HG03060 (cell line): ENCODE measurements around the gene SMYD2.

ENCODE experiments used
- ATAC-seq: cut with Tn5 transposase; IDR thresholded peaks from one replicate; pipeline ENCODE4 v1.9.1; 2021; ENCODE audit warnings: low read depth, moderate number of reproducible peaks; ENCODE audit not compliant: unreplicated experiment

Gene SMYD2

DNA sequence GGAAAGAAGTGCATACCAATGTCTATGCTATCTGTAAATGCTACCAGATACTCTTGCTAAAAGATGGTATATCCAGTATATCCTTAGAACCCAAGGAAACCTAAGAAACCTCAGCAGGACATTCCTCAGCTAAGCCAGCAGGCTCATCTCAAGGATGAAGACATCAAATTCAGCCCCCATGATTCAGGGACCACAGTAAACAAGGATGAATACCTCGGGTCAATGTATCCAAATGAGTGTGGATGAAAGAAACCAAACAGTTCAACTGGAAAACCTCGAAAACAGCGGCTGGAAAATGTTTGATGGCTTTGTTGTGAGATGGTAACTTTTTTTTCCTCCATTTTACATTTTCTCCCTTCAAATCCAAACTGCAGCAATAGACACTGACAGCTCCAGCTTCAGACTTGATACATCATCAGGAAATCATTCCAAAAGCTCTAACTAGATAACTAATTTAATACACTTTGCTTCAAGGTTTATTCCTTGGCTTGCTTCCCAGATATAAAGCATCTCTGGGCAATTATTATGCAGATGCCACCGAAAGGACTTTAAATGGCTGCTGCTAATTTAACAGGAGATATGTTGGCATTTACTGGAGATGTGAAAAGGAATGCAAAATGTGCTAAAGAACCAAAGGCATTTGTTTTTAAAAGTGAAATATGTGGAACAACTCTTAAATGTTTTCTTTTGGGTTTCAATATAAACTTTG, 73.6 kb downstream of the SMYD2 start:
- ATAC-seq = no peak

DNA sequence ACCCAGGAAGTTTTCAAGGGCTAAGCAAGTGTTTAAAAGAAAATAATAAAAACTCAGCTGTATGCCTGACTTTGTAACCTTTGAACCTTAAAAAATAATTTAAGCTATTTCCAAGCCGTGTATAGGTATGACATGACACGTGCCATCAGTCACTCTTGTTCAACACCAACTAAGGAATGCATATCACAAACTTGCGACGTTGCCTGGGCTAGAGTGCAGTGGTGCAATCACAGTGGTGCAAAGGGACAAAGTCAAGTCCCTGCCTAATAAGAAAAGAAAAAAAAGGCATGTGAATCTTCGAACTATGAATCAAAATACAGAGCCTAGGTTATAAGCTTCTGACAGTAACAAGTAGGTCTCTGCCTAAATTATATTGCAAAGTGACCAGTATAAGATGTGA, 79.2 kb downstream of the SMYD2 start:
- ATAC-seq = no peak

DNA sequence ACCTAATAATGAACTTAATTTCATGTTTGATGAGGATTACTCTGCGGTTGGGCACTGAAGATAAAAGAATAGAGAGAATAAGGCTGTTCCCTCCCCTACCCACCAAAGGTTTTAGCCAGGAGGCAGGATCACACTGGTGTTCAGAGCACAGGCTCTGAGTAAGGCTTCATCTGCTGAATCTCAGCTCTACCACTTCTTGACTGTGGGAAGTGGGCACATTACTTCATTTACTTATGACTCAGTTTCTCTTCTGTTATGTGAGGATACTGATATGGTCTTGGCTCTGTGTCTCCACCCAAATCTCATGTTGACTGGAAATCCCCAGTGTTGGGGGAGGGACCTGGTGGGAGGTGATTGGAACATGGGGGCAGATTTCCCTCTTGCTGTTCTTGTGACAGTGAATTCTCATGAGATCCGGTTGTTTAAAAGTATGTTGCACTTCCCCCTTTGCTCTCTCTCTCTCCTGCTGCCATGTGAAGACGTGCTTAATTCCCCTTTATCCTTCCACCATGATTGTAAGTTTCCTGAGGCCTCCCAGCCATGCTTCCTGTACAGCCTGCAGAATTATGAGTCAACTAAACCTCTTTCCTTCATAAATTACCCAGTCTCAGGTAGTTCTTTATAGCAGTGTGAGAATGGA, 79.7 kb downstream of the SMYD2 start:
- no peak for ATAC-seq

DNA sequence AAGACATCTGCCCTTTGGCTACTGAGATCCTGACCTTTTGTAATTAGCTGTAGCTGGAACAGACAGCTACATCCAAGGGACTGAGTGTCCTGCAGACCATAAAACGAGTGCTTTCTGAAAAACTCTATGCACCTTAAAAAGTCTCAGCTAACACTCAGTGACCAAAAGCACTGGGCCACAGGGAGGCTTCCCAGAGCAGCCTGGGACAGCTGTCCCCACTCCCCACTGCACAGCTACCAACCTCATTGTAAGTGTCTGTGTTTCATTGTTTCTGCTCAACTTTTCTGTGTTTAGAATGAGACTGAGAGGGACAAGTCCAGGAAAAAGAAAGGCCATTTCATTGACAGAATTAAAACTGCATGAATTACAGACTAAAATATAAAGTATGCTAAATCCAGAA, 80.7 kb downstream of the SMYD2 start:
- no peak for ATAC-seq

DNA sequence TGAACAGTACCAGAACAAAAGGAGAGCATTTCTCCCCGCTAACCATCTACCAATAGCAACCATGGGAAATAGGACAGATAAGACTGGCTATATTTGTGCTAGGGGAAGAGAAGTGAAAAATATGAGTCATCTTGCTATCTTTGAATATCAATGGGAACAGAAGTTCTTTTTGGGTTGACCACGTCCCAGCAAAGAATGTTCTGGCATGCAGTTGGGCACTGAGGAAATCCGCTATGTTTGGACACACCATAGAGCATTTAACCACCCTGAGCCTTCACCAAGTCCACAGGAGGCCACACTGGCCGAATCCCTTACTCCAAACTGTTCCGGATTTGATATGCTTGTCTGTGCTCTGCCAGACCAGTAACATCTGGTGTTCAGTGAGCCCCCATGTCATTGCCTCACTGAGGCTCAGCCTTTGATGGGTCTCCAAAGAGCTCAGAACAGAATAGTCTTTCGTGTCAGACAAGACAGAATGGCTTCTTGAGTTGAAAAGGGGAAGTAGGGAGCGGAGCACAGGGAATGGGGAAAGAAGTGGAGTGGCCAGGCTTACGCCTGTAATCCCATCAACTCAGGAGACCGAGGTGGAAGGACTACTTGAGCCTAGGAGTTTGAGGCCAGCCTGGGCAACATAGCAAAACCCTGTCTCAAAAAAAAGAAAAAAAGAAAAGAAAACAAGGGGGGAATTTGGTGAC, 81.4 kb downstream of the SMYD2 start:
- ATAC-seq = no peak

DNA sequence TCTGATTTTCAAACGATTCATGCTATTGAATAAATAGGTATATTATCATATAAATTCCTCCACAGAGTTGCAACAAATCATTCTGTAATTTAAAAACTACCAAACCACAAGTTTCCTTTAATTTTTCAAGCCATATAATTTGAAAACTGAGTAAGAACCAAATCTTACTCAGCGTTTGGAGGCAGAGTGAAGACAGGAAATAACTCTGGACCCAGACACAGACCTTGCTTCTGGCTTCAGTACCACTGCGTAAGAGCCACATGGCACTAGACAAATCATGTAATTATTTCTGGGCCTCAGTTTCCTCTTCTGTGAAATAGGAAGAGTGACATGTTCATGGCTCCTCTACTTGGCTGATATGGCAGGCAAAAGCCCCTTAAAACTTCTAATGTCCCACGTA, 82.4 kb downstream of the SMYD2 start:
- no peak for ATAC-seq

DNA sequence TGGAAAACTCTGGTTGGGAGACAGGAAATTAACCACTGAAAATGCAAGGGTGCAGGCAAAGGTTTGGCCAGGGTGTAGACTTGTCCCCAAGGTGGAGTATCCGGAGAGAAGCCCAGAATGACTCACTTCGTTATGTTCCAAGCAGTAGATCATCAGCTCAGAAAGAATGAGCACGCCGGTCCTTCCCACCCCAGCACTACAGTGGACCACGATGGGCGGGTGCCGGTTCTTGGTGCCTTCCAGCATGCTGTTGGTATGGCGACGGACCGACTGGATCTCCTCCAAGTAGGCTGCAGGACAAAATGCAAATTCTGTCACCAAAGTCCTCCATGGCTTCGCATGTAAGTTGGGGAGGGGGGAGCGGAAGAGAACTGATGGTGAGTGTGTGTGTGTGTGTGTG, 83.4 kb downstream of the SMYD2 start:
- no peak for ATAC-seq

DNA sequence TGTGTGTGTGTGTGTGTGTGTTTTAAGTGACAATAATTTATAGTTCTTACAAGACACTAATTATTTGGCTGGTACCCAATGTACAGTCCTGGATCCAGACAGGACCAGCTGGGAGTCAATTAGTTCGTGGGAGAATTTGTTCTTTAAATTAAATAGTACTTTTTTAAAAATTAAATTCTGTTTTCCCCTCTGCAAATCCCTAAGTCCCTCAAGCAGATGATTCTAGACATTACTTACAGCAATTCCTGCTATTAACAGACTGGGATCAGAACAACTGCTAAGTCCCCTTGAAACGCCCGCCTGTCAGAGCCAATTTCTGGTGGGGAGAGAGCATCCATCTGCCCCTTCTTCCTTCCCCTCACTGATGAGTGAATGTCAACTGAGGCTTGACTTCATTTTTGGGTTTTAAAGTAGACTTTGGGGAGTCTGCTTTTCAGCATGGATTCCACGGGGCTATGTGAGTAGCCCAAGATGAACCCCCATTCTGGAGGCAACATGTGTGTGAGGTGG, 83.9 kb downstream of the SMYD2 start:
- no peak for ATAC-seq

DNA sequence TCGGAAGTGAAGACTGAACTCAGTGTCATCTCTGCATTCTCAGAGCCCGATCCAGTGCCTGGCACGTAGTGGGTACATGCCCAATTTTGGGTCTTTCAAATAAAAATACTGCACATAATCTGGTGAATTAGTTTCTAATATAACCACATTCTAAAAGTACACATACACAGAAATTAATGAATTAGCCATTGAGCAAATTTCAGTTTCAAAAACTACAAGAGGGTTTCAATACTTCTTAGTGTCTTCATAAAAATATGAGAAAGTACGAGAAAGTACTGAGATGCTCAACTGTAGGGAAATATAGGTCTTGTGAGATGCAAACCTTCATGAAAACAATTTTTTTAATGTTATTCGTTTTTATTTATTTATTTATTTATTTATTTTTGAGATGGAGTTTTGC, 86.9 kb downstream of the SMYD2 start:
- ATAC-seq = no peak

DNA sequence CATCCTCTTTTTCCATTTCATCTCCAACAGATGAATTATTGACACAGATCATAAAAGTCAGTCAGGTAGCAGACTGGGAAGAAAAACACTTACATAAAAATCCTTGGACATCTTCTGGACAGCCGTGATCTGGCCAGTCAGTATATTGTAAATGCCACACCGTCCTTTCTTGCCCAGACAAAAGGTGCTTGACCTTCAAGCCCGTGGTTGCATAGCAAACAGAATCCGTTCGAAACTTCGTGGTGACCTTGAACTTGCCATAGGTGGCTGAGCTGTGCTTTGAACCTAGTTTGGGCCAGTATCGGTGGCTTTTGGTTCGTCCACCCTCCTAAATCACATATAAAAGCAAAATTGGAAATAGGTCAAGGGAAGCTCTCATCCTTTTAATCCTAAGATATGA, 88.4 kb downstream of the SMYD2 start:
- ATAC-seq = no peak

DNA sequence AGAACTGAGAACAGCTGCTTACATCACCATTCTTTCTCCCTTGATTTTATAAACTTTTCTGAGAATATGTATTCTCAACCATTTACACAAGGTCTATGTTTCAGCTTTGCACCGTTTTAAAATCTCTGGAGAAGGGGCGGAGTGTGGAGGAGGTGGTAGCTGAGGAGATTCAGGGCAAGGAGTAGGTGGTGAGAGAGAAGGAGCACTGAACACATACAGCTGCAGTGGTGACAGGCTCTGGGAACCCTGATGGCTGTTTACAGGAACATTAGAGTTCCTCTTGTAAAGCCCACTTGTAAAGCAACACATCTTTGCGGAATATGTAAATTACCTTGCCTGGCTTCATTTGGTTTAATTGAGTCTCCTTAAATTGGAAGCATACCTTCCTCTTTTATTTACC, 89.7 kb downstream of the SMYD2 start:
- ATAC-seq = no peak

DNA sequence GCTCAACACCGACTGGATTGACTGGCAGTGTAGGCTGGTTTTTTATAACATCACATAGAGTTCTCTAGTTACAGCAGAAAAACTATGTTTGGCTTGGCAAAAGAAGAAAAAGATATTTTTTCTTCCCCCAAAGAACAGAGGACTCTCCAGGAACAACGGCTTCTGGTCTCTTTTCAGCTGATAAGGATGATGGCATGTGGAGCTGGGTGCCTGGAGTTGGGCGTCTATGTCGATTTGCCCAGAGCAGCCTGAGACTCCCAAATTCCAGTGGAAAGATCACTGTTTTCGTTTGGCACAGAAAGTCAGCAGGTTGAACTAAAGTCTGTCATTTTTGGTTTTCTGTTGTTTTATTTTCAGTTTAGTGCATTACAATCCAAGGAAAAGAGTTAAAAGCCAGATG, 91.1 kb downstream of the SMYD2 start:
- no peak for ATAC-seq

DNA sequence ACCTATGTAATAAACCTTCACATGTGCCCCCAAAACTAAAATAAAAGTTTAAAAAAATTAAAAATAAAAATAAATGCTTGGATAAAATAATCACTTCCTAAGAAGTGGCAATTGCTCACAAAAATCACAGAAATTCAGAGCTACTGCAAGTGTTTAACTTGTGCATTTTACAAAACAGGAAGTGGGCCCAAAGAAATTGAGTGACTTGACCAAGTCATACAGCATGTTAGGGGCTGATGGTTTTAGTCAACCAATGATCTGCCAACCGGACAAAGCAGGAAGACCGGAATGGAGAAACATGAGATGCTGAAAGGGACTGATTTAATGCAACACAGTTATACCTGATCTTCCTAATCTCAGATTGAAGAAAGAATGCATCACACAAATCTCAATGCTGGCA, 96.5 kb downstream of the SMYD2 start:
- ATAC-seq = no peak

DNA sequence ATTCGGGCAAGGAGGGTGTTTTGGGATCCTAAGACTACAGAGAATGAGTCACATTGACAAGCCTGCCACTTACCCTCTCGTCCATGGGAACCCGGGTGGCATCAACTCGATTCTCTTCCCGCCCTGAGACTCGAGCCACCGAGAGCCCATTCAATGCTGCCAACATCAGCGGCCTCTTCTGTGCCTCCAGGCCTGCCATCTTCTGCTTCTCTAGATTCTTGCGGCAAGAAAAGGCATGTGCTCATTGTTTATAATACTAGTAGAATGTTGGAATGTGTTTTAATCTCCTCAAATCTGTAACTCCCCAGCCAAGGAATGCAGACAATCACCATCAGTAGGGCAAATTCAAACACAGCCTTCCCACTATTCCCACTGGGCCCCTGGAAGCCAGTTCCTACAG, 96.9 kb downstream of the SMYD2 start:
- no peak for ATAC-seq

DNA sequence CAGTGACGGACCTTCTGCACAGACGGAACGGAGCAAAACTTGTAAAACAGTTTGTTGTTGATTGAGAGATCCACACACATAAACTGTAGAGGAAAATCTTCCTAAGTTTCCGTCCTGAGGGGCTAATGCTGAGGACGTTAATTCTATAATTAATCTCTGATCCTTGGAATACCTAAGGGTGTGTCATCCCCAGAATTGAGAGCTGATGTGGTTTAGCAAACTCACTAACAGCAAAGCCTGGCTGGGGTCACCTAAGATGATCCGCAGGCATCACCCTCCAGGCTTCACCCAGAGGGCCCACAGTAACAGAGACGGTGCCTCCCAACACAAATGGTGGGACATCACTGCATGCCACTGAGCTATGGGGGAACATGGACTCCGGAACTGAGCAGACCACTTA, 97.5 kb downstream of the SMYD2 start:
- ATAC-seq = no peak

DNA sequence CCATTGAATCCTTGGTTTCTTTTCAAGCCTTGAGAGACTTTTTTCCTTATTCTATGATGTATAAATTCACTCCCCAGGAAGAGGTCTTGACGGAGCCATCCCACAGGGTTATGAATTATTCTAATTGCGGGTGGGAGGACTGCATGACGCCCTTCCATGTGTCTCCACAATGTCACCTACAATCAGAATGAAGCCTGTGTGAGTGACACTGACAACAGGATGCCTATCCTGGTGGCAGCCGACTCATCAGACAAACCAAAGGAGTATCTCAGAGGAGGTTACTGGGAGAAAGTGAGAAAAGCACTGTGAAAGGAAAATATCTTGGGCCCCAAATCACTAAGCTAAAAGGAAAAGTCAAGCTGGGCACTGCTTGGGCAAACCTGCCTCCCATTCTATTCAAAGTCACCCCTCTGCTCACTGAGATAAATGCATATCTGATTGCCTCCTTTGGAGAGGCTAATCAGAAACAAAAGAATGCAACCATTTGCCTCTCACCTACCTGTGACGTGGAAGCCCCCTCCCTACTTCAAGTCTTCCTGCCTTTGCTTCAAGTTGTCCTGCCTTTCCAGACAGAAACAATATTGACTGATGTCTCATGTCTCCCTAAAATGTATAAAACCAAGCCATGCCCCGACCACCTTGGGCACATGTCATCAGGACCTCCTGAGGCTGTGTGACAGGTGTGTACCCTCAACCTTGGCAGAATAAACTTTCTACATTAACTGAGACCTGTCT, 98.4 kb downstream of the SMYD2 start:
- ATAC-seq = no peak

DNA sequence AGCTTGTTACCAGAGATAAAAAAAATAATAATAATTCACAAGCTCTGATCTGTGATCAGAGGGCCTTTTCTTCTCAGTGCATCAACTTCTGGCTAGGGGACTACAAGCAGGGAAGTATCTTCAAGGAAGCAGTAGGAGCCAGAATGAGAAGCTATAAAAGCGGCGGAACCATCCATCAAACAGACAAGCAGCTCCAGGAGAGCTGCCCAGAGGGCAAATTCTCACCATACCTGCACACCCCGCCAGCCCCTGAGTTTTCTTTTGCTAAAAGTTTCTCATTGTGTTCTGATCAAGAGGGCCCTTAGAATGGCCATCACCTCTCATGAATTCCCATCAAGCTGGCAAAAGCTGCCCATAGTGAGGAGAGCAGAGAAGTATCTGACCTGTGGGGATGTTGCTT, 99.4 kb downstream of the SMYD2 start:
- no peak for ATAC-seq

DNA sequence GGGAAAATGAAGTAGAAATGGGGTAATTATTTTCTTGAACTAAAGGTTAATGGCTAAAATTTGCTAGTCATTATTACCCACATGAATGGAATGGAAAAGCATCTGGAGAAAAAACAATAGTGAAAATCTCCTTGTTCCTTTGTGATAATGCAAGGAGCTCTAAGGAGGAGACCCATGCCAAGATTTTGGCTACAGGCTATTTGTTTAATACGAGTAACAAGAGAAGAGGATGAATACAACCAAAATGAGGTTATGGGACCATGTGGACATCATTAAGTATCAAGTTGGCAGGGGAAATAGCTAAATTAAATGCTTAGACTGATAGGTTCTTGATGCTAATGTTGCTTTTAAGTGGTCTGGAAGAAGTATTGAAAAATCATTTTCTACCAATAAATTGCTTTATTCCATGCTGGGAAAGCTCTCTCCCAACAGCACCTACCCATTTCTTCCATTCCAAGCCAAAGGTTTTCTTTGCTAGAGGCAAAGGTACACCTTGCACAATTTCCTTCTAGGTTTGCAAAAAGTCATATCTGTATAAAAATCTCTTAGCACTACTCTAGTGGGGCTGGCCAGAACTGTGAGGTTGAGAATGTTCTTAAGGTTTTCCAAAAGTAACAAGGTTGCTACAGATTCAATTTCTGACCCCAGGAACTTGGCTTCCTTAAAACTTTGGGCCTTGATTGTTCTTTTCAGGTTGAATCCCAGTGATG, 100.2 kb downstream of the SMYD2 start:
- no peak for ATAC-seq

DNA sequence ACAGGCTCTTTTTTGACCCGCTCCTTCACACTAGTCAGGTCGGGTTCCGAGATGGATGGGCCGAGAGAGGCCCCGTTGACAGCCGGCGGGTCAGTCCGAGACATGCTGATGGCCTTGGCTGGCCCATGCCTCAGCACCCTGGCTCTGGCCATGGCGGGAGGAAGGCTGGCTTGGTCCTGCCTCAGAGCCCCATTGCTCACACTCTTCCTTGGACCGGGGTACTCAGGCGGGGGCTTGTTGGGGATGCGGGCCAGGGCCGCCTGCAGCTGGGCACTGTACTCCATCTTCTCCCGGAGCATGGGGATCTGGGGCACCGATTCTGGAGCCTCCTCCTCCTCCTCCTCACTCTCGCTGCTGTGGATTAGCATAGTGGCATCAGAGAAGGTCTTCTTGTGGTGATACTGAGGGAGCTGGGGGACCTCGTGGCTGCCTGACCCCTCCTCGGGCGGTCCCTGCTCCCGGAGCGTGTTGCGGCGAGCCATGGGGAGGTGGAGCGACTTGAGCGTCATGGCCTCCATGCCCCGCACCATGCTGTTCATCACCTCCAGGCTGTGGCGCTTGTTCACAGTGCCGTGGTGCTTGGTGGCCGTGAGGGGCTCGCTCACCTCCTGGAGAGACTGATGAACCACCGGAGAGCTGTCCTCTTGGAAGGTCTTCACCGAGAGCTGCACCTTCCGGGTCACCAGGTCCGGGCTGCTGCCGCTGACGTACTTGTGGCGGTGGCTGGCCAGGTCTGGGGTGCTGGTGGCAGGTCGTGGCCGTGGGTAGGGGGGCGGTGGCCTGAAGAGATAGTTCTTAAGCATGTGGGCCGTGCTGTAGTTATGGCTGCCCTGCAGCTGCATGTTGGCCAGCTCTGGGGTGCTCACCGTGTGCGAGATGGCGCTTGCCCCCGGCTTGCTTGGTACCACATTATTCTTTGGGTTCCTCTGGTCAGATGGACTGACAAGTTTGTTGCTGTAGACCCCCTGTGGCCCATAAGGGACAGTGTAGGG, 102.7 kb downstream of the SMYD2 start:
- no peak for ATAC-seq
